ENCODE data around the gene MCFD2.

GRCh38 chr2:46939626-46940359 lies 24.2 kb upstream of the MCFD2 start:
- no peak for TF ChIP-seq CTCF (optimal IDR thresholded peaks at IDR 0.05 in 1 of 3, IDR thresholded peaks at IDR 0.05 in 1 of 3, conservative IDR thresholded peaks at IDR 0.05 in 1 of 3; ENCODE audit: extremely low read depth in 1 of 3, insufficient read depth in 2 of 3, low read length in 3 of 3)
- no peak for TF ChIP-seq EZH2 (IDR thresholded peaks at IDR 0.05; ENCODE audit: low read length)
